ENCODE data around the gene LILRB1.
"Not testable (repeated sequence)": the region's sequence is repeated elsewhere in the genome, so short reads cannot be mapped to it uniquely, and the experiment has no call there.

LILRB1 gene

GRCh38 chr19:54662730-54663129 lies 32.4 kb downstream of the LILRB1 start, which contains the start of gene LILRB4:
LILRB4 (plus strand) TSS chr19:54662985; CDS start chr19:54663034, 49 bp downstream.
- DNase-seq: no peak

- no peak for DNase-seq
These were observed 35.2 kb downstream of the LILRB1 start for GRCh38 chr19:54665530-54665929.

- DNase-seq: no peak
These were observed 36.9 kb downstream of the LILRB1 start for GRCh38 chr19:54667217-54667616.

GRCh38 chr19:54668353-54668752 lies 38.1 kb downstream of the LILRB1 start:
- no peak for DNase-seq

- no peak for DNase-seq
These were observed 40.5 kb downstream of the LILRB1 start for GRCh38 chr19:54670576-54671357.

- no peak for DNase-seq
These were observed 42.9 kb downstream of the LILRB1 start for GRCh38 chr19:54673222-54673621.

GRCh38 chr19:54674021-54674617 lies 43.8 kb downstream of the LILRB1 start:
- DNase-seq: no peak

- DNase-seq: not testable (repeated sequence)
These were observed 46.0 kb downstream of the LILRB1 start for GRCh38 chr19:54676210-54676834.

GRCh38 chr19:54677217-54677616 lies 46.9 kb downstream of the LILRB1 start:
- no peak for DNase-seq

- DNase-seq: not testable (repeated sequence)
These were observed 51.3 kb downstream of the LILRB1 start for GRCh38 chr19:54681596-54681995.

- DNase-seq: no peak
These were observed 52.1 kb downstream of the LILRB1 start for GRCh38 chr19:54682306-54682856.

- no peak for DNase-seq
These were observed 54.2 kb downstream of the LILRB1 start for GRCh38 chr19:54684527-54684926.

Measured in right kidney (tissue), 1 donor.